ENCODE data around the gene RAB17. TPM values are rescaled to one million over a fixed set of nuclear protein-coding genes. Genes with fewer than 3 reads are reported as not detected.

The RAB17 gene
- polyA plus RNA-seq, 3 donors: 10.4 to 14.9 (median 13.1) TPM

DNA sequence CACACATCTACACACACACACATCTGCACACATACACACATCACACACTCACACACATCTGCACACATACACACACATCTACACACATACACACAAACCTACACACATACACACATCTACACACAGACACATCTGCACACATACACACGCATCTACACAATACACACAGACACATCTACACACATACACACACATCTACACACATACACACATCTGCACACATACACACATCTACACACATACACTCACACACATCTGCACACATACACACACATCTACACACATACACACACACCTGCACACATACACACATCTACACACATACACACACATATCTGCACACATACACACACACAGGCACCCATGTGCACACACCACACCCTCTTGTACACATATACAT lies 24.6 kb downstream of the RAB17 start:
- DNase-seq (ENCODE audit: low read depth in 3 of 3, low spot score in 2 of 3): no peak

DNA sequence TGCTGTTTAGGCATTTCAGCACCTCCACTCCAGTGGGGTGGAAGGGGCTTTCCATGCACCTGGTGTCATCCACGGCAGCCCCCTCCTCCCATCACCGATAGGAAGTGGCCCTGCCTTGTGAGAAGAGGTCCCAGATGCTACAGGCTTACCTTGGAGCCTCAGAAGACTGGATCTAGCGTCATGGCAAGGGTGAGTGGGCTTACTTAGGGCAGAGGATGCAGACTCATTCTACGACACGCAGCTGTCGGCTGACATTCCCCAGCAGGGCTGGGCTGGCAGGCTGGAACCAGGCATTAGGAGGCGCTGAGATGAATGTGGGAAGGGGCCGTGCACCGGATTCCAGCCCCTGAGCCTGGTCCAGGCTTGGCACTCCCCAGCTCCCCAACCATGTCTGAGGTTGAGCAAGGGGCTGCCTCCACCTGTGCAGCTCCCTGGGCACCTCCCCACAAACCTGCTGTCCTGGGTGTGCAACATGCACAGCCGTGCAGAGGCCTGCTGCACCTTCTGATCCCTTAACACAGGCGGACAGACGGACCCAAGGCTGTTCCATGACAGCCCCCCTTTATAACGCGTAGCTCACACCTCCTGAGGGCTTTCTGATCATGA lies 25.9 kb downstream of the RAB17 start:
- no peak for DNase-seq (ENCODE audit: low read depth in 3 of 3, low spot score in 2 of 3)

DNA sequence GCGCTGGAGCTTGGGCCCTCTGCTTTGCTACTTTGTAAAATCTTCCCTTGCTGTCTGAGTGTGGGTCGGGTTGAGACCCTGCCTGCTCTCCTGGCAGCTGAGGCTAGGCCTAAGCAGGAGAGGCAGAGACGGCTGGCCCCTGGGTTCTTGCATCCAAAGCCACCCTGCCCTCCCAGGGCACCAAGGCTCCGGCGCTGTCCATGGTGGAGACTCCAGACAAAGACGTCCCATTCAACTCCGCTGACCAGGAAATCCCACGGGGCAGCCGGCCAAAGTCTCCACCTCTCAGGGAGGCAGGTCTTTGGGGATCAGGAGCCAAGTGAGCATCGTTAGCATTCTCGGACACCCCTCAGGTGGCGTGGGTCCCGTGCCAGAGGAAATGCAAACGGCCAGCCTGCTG lies 26.7 kb downstream of the RAB17 start:
- no peak for DNase-seq (ENCODE audit: low read depth in 3 of 3, low spot score in 2 of 3)

DNA sequence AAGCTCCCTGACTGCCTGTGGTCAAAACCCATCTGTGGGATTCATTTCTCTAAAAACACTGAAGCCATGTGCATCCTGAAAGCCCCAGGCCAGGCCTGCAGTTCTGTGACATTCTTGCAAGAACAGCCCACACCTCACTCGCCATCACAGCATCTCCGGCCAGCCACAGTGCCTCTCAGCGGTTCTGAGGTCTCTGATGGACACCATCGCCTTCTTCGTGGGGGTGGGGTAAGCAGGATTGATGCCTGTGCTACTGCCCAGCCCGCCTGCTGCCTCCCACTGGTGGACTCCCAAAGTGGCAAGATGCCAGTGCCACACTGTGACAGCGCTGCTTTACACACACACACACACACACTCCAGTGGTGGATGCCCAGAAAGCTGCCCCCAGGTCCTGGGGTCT lies 29.3 kb downstream of the RAB17 start:
- DNase-seq (ENCODE audit: low read depth in 3 of 3, low spot score in 2 of 3): no peak

DNA sequence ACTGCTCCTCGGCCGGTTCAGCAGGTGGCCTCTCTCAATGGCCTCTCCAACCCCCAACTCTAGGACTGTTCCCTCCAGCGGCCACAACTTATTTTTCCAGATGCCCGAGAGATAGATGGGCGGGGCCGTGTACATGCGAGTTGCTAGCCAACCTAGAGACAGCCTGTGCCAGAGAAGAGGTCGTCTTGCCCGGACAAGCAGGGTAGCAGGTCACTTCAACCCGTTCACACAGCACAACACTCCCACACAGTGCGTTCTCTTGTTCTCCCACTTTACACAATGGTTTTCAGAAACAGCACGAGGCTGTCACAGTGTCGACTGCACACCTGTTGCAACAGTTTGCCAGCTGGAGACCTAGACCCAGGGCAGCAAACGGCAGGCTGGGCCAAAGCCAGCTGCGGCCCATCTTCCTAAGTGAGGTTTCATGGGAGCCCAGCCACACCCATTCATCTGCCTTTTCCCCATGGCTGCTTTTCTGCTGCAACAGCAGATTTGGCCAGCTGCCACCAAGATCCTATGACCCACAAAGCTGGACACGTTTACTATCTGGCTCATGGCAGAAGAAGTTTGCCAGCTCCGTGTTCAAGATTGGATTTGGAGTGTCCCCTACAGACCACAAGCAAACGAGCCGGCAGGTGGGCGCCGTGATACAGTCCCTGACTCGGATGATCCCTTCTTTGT lies 31.4 kb downstream of the RAB17 start:
- no peak for DNase-seq (ENCODE audit: low read depth in 3 of 3, low spot score in 2 of 3)

DNA sequence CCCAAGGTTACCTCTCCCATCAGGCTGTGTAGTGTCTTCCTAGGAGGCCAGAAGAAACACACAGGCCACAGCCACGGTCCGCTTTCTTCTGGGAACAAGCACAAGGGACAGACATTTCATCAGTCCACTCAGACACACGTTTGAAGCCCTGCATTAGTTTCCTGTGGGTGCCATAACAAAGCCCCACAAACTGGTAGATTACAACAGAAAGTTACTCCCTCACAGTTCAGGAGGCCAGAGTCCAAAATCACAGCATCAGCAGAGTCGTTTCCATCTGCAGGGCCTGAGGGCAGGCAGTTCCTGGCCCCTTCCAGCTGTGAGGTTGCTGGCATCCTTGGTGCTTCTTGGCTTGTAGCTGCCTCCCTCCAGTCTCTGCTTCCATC lies 32.9 kb downstream of the RAB17 start:
- no peak for DNase-seq (ENCODE audit: low read depth in 3 of 3, low spot score in 2 of 3)

DNA sequence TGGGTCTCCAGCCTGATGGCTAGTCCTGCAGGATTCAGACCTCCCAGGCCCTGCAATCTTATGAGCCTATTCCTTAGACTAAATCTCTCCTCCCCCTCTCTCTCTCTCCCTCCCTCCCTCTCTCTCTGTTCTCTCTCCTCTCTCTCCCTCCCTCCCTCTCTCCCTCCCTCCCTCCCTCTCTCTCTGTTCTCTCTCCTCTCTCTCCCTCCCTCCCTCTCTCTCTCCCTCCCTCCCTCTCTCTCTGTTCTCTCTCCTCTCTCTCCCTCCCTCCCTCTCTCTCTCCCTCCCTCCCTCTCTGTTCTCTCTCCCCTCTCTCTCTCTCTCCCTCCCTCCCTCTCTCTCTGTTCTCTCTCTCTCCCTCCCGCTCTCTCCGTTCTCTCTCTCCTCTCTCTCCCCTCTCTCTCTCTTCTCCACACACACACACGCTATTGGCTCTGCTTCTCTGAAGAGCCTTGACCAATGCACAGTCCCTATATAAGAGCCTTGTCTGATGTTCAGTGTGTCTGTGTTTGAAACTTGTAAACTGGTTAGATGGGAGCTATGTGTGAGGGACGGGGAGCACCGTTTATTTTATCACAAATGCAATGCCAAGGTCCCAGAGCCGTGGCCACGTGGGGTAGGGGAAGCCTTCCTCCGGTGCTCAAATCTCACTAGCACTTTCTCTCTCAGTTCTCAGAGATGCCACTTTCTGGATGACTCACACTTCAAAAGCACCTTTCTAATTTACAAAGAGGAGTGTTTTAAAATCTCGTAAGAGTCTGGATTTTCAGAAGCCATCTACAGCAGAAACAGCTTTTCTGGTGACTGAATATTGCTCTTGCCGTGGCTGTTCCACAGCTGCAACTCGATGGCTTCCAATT lies 33.5 kb downstream of the RAB17 start:
- no peak for DNase-seq (ENCODE audit: low read depth in 3 of 3, low spot score in 2 of 3)

DNA sequence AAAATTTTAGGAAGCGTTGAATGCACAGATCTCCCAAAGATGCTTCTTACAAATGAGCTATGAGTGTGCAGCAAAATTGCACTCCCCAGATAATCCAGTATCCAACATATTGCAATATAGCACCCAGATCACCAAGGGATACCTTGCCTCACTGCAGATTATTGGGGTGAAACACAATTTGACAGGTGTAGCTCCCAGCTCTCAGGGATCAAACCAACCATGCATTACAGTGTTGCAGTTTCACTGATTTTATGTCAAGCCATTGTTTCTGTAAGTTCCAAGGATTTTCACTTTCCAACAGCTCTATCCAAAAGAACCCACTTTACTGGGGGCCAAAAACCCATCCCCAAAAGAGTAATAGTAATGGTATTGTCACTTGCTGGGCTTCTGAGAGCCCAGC lies 35.0 kb downstream of the RAB17 start:
- DNase-seq (ENCODE audit: low read depth in 3 of 3, low spot score in 2 of 3): no peak

DNA sequence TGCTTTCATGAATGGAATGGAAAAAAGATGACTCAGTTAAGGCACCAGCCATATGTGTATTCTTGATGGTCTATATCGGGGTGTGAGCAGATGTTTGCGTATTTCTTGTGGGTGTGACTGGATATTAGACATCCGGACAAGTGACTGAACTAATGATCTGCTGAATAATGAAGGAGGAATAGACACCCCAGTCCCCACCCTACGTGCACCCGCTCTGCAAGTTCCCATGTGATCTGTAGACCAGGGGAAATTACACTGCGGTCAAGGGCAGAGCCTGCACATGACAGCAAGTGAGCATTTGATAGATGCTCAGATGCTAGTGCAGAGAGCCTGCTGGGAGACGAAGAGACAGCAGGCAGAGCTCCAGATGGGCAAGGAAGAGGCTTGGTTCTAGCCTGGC lies 36.6 kb downstream of the RAB17 start:
- no peak for DNase-seq (ENCODE audit: low read depth in 3 of 3, low spot score in 2 of 3)

DNA sequence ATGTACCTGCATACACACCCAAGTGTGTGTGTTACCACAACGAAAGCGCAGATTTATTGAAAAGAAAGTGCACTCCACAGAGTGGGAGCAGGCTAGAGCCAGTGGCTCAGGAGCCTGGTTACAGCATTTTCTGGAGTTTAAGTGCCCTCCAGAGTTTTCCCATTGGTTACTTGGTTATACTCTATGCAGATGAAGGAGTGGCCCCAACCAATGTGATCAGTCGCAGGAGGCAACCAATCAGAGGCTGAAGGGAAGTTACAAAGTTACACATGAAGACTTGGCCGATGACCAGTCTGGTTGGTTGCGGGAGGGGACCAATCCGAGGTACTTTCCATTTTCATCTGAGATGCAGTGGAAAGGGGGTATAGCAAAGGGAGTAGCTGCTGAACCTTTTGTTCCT lies 37.6 kb downstream of the RAB17 start:
- DNase-seq (ENCODE audit: low read depth in 3 of 3, low spot score in 2 of 3): no peak

DNA sequence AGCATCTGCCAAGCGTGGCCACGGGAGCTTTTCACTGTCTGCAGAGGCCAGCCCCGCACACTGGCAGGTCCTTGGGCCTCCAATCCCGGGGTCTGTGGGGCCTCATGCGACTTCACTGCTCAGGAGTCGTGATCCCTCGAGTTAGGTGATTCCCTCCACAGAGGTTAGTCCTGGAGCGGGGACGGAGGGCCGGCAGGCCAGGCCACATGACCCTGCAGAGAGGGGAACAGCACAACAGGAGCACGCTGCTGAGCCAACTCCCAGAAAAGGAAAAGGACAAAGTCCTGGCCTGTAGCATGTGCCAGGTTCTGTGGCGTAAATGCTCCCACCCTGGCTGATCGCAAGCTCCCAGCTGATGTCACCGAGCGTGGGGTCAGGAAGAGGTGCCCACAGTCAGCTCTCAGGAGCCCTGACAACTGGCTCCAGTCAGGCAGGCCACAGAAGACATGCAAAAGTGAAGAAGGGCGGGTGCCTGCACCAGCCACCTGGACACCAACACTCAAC lies 39.4 kb downstream of the RAB17 start:
- no peak for DNase-seq (ENCODE audit: low read depth in 3 of 3, low spot score in 2 of 3)

DNA sequence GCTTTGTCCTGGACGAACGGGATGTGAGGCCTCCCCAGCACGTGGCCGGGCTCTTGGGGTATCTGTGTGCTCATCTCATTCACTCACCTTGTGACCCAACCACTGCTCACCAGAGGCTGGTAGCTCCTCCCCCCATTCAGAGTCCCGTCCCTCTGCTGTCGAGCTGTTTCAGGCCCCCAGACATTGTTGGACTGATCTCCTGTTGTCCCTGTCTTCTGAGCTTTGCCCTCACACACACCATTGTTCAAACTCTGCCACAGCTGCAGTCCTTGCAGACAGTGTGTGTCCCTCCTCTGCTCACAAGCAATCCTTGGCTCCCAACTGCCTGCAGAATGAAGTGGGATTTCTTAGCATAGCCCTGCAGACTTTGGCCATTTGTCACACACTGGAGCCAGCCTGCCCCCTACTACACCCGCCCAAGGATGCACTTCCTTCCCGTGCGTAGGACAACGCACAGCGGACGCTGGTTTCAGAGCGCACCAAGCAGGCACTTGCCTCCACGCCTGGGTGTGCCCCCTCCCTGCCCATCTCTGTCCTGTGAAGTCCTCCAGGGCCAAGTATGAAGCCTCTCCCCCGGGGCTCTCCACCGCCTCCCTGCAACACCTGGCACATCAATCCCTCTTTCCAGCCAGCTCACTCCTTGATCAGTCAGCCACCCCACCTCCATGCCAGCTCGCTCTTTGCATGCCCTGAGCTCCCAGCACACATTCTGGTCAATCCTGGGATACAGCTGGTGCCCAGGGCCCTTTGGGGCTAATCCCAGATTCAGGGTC lies 40.7 kb downstream of the RAB17 start:
- DNase-seq (ENCODE audit: low read depth in 3 of 3, low spot score in 2 of 3): no peak

DNA sequence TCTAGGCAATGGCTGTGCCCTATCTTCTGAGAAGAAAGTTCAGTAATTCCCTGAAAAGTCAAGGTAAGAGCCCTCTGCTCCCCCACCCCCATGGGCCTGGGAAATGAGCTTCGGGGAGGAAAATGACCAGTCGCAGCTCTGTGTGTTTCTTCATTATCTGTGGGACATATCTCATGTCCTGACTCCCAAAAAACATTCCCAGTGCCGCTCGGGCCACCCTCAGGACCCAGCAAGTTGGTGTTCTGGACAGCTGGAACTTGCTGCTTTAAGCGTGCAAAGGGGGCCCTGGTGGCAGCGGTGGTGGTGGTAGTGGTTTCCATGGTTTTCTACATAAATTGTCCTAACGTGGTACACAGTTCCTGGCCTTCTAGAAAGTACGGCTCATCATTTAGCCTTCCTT lies 41.3 kb downstream of the RAB17 start:
- DNase-seq (ENCODE audit: low read depth in 3 of 3, low spot score in 2 of 3): no peak

DNA sequence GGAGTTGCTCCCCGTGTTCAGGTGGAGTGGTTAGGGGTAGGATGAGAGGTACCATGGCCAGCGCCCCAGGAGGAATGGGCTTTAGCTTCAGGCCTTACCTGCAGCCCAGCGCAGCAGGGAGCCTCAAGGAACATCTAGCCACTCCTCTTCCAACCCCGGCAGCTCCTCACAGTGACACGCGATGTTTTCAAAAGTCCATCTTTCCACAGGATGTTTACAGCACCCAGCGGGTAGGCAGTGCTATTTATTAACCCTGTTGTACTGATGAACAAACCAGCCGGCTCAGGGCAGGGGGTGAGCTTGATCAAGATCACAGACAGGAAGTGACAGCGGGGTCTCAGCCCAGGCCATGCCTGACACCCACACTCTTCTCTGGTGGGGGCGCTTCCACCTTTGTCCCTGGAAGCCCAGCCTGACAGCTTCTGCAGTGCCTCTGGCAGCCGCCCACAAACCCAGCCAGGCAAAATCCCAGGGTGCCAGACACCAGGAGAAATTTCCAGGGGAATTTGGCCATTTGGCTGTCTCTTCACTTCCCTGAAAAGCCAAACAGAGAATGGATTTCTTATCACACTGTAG lies 42.6 kb downstream of the RAB17 start:
- DNase-seq (ENCODE audit: low read depth in 3 of 3, low spot score in 2 of 3): no peak

DNA sequence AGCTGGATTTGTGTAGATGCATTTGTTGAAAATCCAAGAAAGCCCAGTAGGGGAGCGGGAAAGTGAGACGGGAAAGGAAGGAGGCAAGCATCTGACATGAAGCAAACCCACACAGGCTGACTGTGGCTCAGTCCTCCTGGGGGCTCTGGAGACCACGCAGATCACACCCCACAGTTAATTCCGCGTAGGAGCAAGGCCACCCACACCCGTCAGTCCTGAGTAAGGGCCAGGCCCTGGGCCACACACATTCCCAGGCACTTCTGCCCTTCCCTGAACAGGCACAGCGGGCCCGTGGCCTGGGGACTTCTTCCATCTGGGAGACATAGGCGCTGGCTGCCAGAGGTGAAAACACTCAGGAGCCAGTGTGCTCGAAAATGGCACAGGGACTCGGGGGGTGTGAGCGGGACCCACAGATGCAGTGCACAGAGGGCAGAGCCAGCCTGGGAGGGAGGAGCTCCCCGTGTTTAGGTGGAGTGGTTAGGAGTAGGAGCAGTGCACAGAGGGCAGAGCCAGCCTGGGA lies 43.6 kb downstream of the RAB17 start:
- no peak for DNase-seq (ENCODE audit: low read depth in 3 of 3, low spot score in 2 of 3)

DNA sequence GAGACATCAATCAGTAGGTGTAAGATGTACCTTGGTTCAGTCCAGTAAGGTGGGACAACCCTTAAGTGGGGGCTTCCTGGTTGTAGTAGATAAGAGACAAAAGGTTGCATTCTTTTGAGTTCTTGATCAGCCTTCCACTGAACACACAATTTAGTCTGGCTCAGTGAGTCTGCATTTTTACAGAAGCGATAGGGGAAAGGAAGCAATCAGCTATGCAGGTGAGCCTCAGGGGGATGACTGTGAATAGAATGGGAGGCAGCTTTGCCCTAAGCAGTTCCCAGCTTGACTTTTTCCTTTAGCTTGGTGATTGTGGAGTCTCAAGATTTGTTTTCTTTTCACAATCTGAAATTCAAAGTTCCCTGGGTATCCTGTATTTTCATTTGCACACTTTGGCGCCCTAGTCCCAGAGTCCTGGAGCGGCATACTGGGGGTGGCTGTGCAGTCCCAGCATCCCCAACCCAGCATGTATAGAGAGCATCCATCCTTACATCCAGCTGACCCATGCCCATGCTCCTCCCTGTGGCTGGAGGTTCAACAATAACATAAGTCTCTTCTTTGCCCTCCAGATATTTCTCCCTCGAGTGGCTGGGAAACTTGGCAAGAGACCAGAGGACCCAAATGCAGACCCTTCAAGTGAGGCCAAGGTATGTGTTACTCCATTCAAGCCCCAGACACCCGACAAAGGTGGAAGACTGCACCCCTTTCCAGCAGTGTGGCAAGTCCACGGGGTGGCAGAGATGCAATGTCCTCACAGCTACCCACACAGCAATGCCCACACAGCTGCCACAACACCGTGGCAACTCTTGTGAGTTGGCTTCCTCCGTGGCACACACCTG lies 44.3 kb downstream of the RAB17 start:
- DNase-seq (ENCODE audit: low read depth in 3 of 3, low spot score in 2 of 3): no peak

DNA sequence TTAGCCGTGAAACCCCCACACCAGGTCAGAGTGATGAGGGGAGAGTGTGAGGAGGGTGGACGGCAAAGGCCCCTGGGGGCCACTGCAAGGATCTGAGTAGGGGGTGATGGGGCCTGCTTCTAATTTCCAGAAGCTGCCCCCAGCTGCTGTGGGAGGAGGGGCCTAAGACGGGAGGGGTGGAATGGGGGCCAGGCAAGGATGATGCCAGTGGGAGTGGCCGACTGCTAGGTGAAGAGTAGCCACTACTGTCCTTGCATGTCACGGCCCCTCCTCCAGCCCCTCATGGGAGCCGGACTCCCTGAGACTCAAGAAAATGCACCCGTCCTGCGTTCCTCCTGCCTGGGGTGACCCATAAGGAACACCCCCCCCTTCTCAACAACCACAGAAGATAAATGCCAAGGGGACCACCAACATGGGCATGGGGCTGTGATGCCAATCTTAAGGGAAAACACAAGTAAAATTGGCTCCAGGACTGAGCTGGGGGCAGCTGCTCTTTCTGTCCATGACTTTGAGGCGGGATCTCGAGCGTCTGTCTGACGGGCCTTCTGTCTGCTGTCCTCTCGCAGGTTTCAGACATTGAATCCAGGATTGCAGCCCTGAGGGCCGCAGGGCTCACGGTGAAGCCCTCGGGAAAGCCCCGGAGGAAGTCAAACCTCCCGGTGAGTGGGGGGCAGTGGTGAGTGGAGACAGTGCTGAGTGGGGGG lies 48.4 kb downstream of the RAB17 start:
- no peak for DNase-seq (ENCODE audit: low read depth in 3 of 3, low spot score in 2 of 3)

DNA sequence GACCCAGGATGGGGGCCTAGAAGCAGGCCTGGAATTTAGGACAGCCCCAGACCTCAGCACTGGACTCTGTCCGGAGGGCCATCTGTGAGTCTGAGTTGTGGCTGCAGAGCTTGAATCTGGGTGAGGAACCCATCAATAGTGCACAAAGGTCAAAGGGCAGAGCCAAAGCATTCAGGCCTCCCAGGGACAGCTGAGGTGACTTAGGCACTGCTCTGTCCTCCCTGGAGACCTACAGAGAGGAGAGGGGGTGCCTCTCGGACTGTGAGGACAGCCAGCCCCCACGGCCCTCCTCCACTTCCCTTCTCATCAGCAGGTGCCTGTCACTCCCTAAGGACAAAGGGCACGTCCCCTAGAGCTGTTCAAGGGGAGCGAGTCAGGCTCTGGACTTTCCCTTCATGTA lies 49.3 kb downstream of the RAB17 start:
- no peak for DNase-seq (ENCODE audit: low read depth in 3 of 3, low spot score in 2 of 3)

DNA sequence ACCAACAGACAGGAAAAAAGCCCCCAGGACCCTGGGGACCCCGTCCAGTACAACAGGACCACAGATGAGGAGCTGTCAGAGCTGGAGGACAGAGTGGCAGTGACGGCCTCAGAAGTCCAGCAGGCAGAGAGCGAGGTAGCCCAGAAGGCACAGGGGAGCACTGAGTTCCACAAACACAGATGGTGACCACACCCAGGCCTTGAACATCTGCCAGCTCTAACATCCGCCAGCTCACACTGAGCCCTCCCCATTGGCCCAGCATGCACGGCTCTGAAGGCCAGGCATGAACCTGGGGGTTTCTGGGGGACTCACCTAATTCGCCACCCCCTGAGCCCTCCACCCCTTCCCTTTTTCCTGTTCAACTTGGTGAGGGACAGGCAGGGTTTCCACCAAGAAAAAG lies 49.7 kb downstream of the RAB17 start:
- DNase-seq (ENCODE audit: low read depth in 3 of 3, low spot score in 2 of 3): no peak
